B cell (primary cell): Measurements from ENCODE around the gene POLR2C. TPM values are rescaled to one million over a fixed set of nuclear protein-coding genes. Genes with fewer than 3 reads are reported as not detected.

ENCODE experiments used
- ATAC-seq: fragments of 200-7000 bp; cut with Tn5 transposase; one replicate; pipeline ENCODE4 v1.10.0; 2021; ENCODE audit warnings: low read depth, mild to moderate bottlenecking, moderate number of reproducible peaks, moderate library complexity
- CTCF ChIA-PET: fragments of 350-600 bp; sonication (Branson Sonifier 250); formaldehyde crosslinking; loops from one replicate; lab custom pipeline; 2021; ENCODE audit warnings: antibody characterized with exemption, inconsistent platforms; lab: Charles Lee
- POLR2A ChIA-PET: fragments of 350-600 bp; sonication (Branson Sonifier 250); formaldehyde crosslinking; loops from one replicate; lab custom pipeline; 2021; ENCODE audit warnings: antibody characterized with exemption; lab: Charles Lee
- DNase-seq: peaks from one replicate; pipeline ENCODE4 v3.0.0; 2013
- H2AFZ ChIP-seq: 2 replicates; pipeline ENCODE4 v1.6.1; 2012; ENCODE audit warnings: mild to moderate bottlenecking, low read depth, low read length; ENCODE audit not compliant: insufficient read depth, poor library complexity, severe bottlenecking
- H3K27ac ChIP-seq, 2 donors: 1 replicate in 1 of 2; 2 replicates in 1 of 2; pipeline ENCODE4 v1.5.1; 2012 to 2013; ENCODE audit warnings: low read length in 2 of 2, mild to moderate bottlenecking in 2 of 2, moderate library complexity in 1 of 2
- H3K27me3 ChIP-seq, 4 experiments: fragments of 200-600 bp in 1 of 4; sonication (generic) in 1 of 4; replicated peaks in 1 of 4; 1 replicate in 2 of 4; 2 replicates in 2 of 4; pipeline versions ENCODE4 v1.6.1 to v1.7.0; 2013 to 2016; ENCODE audit warnings: low read length in 3 of 4, mild to moderate bottlenecking in 2 of 4, mixed read lengths in 1 of 4, moderate library complexity in 1 of 4; ENCODE audit not compliant: insufficient read depth in 4 of 4, control insufficient read depth in 3 of 4; ENCODE audit errors: control extremely low read depth in 1 of 4
- H3K36me3 ChIP-seq, 2 experiments: replicated peaks in 1 of 2; 1 replicate in 1 of 2; 2 replicates in 1 of 2; pipeline versions ENCODE4 v1.6.1 to v1.7.1; 2013; ENCODE audit warnings: low read length in 1 of 2; ENCODE audit not compliant: insufficient read depth in 2 of 2, control insufficient read depth in 1 of 2; ENCODE audit errors: control extremely low read depth in 1 of 2, extremely low read depth in 1 of 2
- H3K4me1 ChIP-seq, 2 donors: fragments of 200-600 bp in 1 of 2; sonication (generic) in 1 of 2; 1 replicate in 1 of 2; 2 replicates in 1 of 2; pipeline versions ENCODE4 v1.5.1 to v1.6.1; 2013 to 2017; ENCODE audit warnings: low read length in 2 of 2; ENCODE audit not compliant: control insufficient read depth in 2 of 2, insufficient read depth in 2 of 2
- H3K4me2 ChIP-seq: replicated peaks from 2 replicates; pipeline ENCODE3; 2012; ENCODE audit warnings: mild to moderate bottlenecking, low read depth, low read length; ENCODE audit not compliant: poor library complexity, severe bottlenecking
- H3K4me3 ChIP-seq, 5 experiments: fragments of 200-600 bp in 1 of 5; sonication (generic) in 1 of 5; 1 replicate in 3 of 5; 2 replicates in 2 of 5; pipeline versions ENCODE4 v1.5.1 to v1.7.0; 2011 to 2016; ENCODE audit warnings: low read length in 4 of 5, mild to moderate bottlenecking in 4 of 5, low read depth in 2 of 5, control low read depth in 1 of 5, moderate library complexity in 1 of 5; ENCODE audit not compliant: insufficient read depth in 1 of 5; ENCODE audit errors: control extremely low read depth in 1 of 5, extremely low read depth in 1 of 5
- H3K79me2 ChIP-seq: fragments of 200-600 bp; sonication (generic); one replicate; pipeline ENCODE4 v1.6.0; 2016; ENCODE audit warnings: low read length; ENCODE audit not compliant: control insufficient read depth, insufficient read depth
- H3K9ac ChIP-seq: fragments of 200-600 bp; sonication (generic); 2 replicates; pipeline ENCODE4 v1.6.1; 2017; ENCODE audit warnings: mild to moderate bottlenecking, low read length, moderate library complexity
- H3K9me3 ChIP-seq, 3 donors: one replicate each; pipeline versions ENCODE4 v1.6.1 to v1.7.1; 2013; ENCODE audit warnings: low read length in 2 of 3; ENCODE audit not compliant: control insufficient read depth in 2 of 3, insufficient read depth in 1 of 3; ENCODE audit errors: control extremely low read depth in 1 of 3
- H4K20me1 ChIP-seq: 2 replicates; pipeline ENCODE4 v1.6.0; 2012; ENCODE audit warnings: mild to moderate bottlenecking, low read length; ENCODE audit not compliant: insufficient read depth, control insufficient read depth, poor library complexity, severe bottlenecking
- H3K27ac Mint-ChIP-seq: one replicate; pipeline ENCODE4 v1.8.0; 2021; ENCODE audit warnings: mixed read lengths
- H3K27me3 Mint-ChIP-seq: one replicate; pipeline ENCODE4 v1.8.0; 2021; ENCODE audit warnings: mixed read lengths
- H3K4me1 Mint-ChIP-seq: one replicate; pipeline ENCODE4 v1.8.0; 2021; ENCODE audit warnings: mixed read lengths
- H3K4me3 Mint-ChIP-seq: one replicate; pipeline ENCODE4 v1.8.0; 2021; ENCODE audit warnings: mixed read lengths
- H3K9me3 Mint-ChIP-seq: one replicate; pipeline ENCODE4 v1.8.0; 2022; ENCODE audit warnings: mixed read lengths; ENCODE audit not compliant: insufficient read depth
- EZH2 ChIP-seq: IDR thresholded peaks from 2 replicates; pipeline ENCODE4 v1.6.1; 2012; ENCODE audit warnings: borderline replicate concordance, low read depth, mild to moderate bottlenecking, moderate library complexity, low read length; ENCODE audit not compliant: insufficient read depth, poor library complexity, severe bottlenecking
- WGBS: methylation state at CpG from one replicate; pipeline ENCODE4 v1.1.5; 2013; ENCODE audit warnings: missing lambda C conversion rate; ENCODE audit not compliant: insufficient coverage; 5-methylcytosine and 5-hydroxymethylcytosine counted together
- intact Hi-C: fragments of 100-400 bp; cut with micrococcal nuclease; formaldehyde crosslinking; loops from one replicate; pipeline ENCODE4 v1.10.0; 2022
- polyA plus RNA-seq: library from polyadenylated mRNA; depleted of rRNA; stranded (reverse); fragments of >200 nt; gene quantifications from 2 replicates; pipeline ENCODE4 v1.2.3, GENCODE V29; 2012
- total RNA-seq, 2 donors: library from RNA; stranded (reverse); fragments of 120-200 nt in 1 of 2; gene quantifications; 1 replicate in 1 of 2; 2 replicates in 1 of 2; pipeline versions ENCODE4 v1.2.3 to v1.2.4, GENCODE V29; 2013 to 2022
- TF ChIP-seq, protein P1 (sequence below): fragments of 200-600 bp; IDR thresholded peaks from one replicate; pipeline ENCODE4 v1.8.0; 2022; ENCODE audit warnings: antibody characterized with exemption, mild to moderate bottlenecking

Gene POLR2C
- total and polyA plus RNA-seq, 2 donors (not counting 1 experiment from before 2014, with no cell fraction given): 57.8 to 70.1 TPM

- CTCF ChIA-PET: interaction anchor here (0.7 to 2.2 kb wide), 5 partner anchors 12 to 229 kb away, joined by 3 to 14 read pairs (median 5); partner anchors contain the start of genes ARL2BP and DOK4
- WGBS: 98% methylated on average over 5 of the region's 8 CpGs
- Mint-ChIP-seq H3K27ac (no peak overlapping the region), H3K4me1 (peaks cover 24% of the 10 kb centered on the region), H3K4me3 (no peak overlapping the region), H3K9me3 (no peaks in the 10 kb centered on the region), H3K27me3 (peaks cover 4% of the 10 kb centered on the region)
- POLR2A ChIA-PET: interaction anchor here (0.7 kb wide), 1 partner anchor 576 kb away, joined by 3 read pairs; no protein-coding TSS in a partner anchor
- Histone ChIP-seq H3K27ac (no peak overlapping the region), H3K4me1 (peaks cover 22 to 36% of the 10 kb centered on the region in 2 donors), H3K27me3 (peaks cover 0 to 4% (median 0%) of the 10 kb centered on the region in 4 experiments), H2AFZ (no peak overlapping the region), H3K9ac (no peak overlapping the region), H3K36me3 (peaks cover 1 to 36% of the 10 kb centered on the region in 2 experiments), H3K9me3 (no peaks in the 10 kb centered on the region), H3K4me2 (no peak overlapping the region), H4K20me1 (no peaks in the 10 kb centered on the region), H3K79me2 (no peaks in the 10 kb centered on the region), H3K4me3 (no peak overlapping the region)
- no peak for DNase-seq
- TF ChIP-seq, protein P1, sequence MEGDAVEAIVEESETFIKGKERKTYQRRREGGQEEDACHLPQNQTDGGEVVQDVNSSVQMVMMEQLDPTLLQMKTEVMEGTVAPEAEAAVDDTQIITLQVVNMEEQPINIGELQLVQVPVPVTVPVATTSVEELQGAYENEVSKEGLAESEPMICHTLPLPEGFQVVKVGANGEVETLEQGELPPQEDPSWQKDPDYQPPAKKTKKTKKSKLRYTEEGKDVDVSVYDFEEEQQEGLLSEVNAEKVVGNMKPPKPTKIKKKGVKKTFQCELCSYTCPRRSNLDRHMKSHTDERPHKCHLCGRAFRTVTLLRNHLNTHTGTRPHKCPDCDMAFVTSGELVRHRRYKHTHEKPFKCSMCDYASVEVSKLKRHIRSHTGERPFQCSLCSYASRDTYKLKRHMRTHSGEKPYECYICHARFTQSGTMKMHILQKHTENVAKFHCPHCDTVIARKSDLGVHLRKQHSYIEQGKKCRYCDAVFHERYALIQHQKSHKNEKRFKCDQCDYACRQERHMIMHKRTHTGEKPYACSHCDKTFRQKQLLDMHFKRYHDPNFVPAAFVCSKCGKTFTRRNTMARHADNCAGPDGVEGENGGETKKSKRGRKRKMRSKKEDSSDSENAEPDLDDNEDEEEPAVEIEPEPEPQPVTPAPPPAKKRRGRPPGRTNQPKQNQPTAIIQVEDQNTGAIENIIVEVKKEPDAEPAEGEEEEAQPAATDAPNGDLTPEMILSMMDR: no peak
- TF ChIP-seq EZH2: no peak
- no peak for ATAC-seq
- intact Hi-C loops: no loop called here
These were observed 11.4 kb downstream of the POLR2C start for GRCh38 chr16:57473906-57474305.
